ENCODE measurements around the gene PRRC2A.

Gene PRRC2A

DNA sequence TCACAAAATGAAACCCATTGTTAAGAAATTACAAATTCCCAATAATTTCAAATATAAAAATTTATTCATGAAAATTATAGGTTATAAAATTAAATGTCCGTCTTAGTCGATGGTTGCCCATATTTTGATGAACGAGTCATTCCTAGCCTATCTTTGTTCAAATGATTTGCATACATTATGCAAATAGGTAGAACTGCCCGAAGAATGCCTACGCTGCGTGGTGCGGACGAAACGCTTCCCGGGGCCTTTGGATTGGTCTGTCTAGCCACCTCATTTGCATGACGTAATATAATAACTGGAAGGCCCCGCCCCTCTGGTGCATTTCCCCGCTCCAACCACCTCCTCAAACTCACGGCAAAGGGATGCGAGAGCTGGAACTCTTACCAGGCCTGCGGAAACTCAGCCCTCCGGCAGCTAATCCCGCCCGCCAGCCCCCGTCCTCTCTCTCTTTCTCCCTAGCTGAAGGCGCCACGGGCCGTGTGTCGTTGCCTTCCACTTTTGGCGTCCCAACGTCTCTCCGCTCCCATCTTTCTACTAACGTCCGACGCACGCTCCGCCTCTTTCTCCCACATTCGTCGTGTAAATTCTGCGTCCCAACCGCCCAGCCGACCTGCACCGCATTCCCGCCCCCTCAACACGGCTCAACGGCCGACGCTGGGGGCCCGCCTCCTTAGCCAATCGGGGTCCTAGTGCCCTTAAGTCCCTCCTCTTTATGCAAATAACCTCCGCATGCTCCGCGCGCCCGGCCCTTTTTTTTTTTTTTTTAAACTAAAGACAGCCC is 520 bp upstream of the PRRC2A start:
- DNase-seq (ENCODE audit: low read depth) = peak; percentile 100
- H3K4me3 ChIP-seq (ENCODE audit: low read depth, low read length) = peak overlapping the region; percentile 95
- TF ChIP-seq, protein P1, sequence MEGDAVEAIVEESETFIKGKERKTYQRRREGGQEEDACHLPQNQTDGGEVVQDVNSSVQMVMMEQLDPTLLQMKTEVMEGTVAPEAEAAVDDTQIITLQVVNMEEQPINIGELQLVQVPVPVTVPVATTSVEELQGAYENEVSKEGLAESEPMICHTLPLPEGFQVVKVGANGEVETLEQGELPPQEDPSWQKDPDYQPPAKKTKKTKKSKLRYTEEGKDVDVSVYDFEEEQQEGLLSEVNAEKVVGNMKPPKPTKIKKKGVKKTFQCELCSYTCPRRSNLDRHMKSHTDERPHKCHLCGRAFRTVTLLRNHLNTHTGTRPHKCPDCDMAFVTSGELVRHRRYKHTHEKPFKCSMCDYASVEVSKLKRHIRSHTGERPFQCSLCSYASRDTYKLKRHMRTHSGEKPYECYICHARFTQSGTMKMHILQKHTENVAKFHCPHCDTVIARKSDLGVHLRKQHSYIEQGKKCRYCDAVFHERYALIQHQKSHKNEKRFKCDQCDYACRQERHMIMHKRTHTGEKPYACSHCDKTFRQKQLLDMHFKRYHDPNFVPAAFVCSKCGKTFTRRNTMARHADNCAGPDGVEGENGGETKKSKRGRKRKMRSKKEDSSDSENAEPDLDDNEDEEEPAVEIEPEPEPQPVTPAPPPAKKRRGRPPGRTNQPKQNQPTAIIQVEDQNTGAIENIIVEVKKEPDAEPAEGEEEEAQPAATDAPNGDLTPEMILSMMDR (conservative IDR thresholded peaks at IDR 0.05; ENCODE audit: low read depth, low read length) = no peak

DNA sequence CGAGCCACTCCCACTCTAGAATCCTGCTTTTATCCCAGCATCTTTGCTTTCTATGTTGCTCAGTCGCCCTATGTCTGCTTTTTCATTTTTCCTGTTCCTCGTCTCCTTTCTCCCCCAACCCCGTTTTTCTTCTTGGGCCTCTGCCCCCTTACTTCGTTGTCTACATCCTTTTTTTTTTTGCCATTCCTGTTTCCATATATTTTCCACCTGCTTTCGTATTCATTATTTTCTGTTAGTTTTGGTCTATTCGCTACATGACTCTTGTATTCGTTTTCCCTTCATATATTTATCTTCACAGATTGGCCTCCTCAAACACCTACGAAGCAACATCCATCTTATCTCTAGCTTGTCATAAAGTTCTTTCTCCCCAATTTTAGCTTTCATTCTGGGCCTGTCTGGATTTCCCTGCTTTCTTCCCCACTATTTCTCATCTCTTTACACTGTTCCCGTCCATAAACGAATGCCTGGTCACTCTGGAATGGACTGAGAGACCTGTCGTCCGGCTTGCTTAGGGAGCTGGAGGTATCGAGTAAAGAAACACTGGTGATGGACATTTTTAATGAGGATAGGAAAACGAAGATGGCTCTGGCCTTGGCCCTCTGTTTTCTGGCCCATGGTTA is 915 bp downstream of the PRRC2A start:
- DNase-seq (ENCODE audit: low read depth) = no peak
- H3K4me3 ChIP-seq (ENCODE audit: low read depth, low read length) = peak overlapping the region; percentile 95
- TF ChIP-seq, protein P1 (conservative IDR thresholded peaks at IDR 0.05; ENCODE audit: low read depth, low read length) = no peak

DNA sequence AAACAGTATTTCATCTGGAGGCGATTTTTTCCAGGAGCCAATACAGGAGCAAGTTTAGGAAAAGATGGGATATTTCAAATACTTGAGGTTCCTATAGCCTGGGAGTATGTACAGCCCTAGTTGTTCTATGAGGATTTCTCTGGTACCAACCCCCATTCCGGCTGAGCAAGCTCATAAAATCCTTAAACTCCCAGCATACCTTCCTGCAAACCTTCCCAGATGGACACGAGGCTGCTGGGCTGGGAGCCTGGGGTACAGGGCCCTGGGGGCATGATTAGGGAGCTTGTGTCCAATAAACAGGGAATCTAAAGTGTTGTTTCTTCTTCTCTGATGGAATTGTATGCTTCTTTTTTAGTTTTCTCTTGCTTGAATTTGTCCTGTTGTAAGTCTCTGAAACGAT is 1.5 kb downstream of the PRRC2A start:
- H3K4me3 ChIP-seq (ENCODE audit: low read depth, low read length) = peak overlapping the region; percentile 95
- DNase-seq (ENCODE audit: low read depth) = no peak
- TF ChIP-seq, protein P1 (conservative IDR thresholded peaks at IDR 0.05; ENCODE audit: low read depth, low read length) = no peak

DNA sequence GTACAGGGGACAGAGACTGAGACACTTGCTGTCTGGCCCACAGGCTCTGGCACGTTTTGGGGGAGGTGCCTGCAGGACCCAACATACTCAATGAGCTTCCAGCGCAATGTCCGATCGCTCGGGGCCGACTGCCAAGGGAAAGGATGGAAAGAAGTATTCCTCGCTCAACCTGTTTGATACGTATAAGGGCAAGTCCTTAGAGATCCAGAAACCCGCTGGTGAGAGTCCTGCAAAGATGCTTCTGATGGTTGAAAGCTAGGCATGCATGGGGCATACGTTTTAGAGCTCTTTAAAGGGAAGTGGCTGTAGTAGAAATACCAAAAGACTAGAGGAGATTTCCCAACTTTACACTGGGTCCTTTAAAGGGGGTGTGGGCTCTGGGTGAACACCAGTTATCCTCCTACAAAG is 2.2 kb downstream of the PRRC2A start:
- TF ChIP-seq, protein P1 (conservative IDR thresholded peaks at IDR 0.05; ENCODE audit: low read depth, low read length) = no peak
- no peak overlapping the region for H3K4me3 ChIP-seq (ENCODE audit: low read depth, low read length)
- no peak for DNase-seq (ENCODE audit: low read depth)

DNA sequence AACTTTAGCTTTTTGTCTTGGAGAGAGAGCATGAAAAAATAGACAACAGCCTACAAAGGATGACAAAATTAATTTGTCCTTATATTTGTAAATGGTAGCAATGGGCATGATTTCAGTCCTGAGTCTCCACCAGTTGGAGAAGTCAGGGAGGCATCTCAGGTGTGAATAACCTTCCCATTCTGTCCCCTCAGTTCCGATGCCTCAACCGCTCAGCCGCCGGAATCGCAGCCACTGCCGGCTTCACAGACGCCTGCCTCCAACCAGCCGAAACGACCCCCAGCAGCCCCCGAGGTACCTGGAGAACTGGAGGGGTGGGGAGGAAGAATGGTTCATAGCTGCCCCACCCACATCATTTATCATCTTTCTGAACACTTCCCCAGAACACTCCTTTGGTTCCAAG is 3.6 kb downstream of the PRRC2A start:
- no peak overlapping the region for H3K4me3 ChIP-seq (ENCODE audit: low read depth, low read length)
- DNase-seq (ENCODE audit: low read depth) = no peak
- TF ChIP-seq, protein P1 (conservative IDR thresholded peaks at IDR 0.05; ENCODE audit: low read depth, low read length) = no peak

DNA sequence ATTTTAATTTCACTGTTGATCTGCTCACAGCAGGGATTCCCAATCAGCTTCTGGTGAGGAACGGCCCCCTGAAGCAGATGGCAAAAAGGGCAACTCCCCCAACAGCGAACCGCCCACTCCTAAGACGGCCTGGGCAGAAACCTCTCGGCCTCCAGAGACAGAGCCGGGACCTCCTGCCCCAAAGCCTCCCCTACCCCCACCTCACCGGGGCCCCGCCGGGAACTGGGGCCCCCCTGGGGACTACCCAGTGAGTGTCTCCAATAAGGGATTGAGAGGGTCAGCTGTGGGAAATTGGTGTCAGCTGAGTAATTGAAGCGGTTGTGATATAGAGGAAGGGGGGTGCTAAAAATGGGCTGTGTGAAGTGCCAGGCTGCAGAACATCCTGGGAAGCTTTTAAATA is 6.4 kb downstream of the PRRC2A start:
- DNase-seq (ENCODE audit: low read depth) = peak; percentile 45
- no peak overlapping the region for H3K4me3 ChIP-seq (ENCODE audit: low read depth, low read length)
- TF ChIP-seq, protein P1 (conservative IDR thresholded peaks at IDR 0.05; ENCODE audit: low read depth, low read length) = no peak

Measured in choroid plexus epithelial cell (primary cell).